SH-SY5Y (cell line): ENCODE data around the gene NRIP3.

Source experiments
- GATA2 ChIP-seq: IDR thresholded peaks from 2 replicates; pipeline ENCODE4 v1.6.1; 2011; ENCODE audit warnings: mild to moderate bottlenecking, low read depth, low read length
- GATA3 ChIP-seq: IDR thresholded peaks from 2 replicates; pipeline ENCODE4 v1.6.1; 2011; ENCODE audit warnings: low read depth, mild to moderate bottlenecking, low read length, moderate library complexity

- no peak for TF ChIP-seq GATA2
- no peak for TF ChIP-seq GATA3
These were observed 13.3 kb upstream of the NRIP3 start for GRCh38 chr11:9016916-9017642.
